Smooth muscle cell (in vitro differentiated cells): Measurements from ENCODE around the gene CBFA2T2. TPM values are rescaled to one million over a fixed set of nuclear protein-coding genes. Genes with fewer than 3 reads are reported as not detected.
"Not testable (repeated sequence)": the region's sequence is repeated elsewhere in the genome, so short reads cannot be mapped to it uniquely, and the experiment has no call there.

Source experiments
- DNase-seq: peaks from one replicate; lab custom pipeline; 2025; ENCODE audit not compliant: unreplicated experiment; lab: John Stamatoyannopoulos, UW
- H2AFZ ChIP-seq: fragments of 200-600 bp; sonication (generic); 2 replicates; pipeline ENCODE4 v1.6.0; 2016; ENCODE audit warnings: antibody characterized with exemption, low read depth, mild to moderate bottlenecking
- H3F3A ChIP-seq: fragments of 200-600 bp; sonication (generic); 2 replicates; pipeline ENCODE4 v1.6.0; 2017; ENCODE audit warnings: antibody characterized with exemption, low read depth
- H3K27ac ChIP-seq: fragments of 200-600 bp; sonication (generic); 2 replicates; pipeline ENCODE4 v1.5.1; 2016; ENCODE audit warnings: low read depth, mild to moderate bottlenecking
- H3K27me3 ChIP-seq: fragments of 200-600 bp; sonication (generic); 2 replicates; pipeline ENCODE4 v1.6.1; 2016; ENCODE audit warnings: low read depth, mild to moderate bottlenecking
- H3K36me3 ChIP-seq: fragments of 200-600 bp; sonication (generic); 2 replicates; pipeline ENCODE4 v1.5.1; 2016; ENCODE audit warnings: low read depth
- H3K4me1 ChIP-seq: fragments of 200-600 bp; sonication (generic); 2 replicates; pipeline ENCODE4 v1.5.1; 2016; ENCODE audit warnings: low read depth
- H3K4me2 ChIP-seq: fragments of 200-600 bp; sonication (generic); 2 replicates; pipeline ENCODE4 v1.6.0; 2016; ENCODE audit warnings: mild to moderate bottlenecking
- H3K4me3 ChIP-seq: fragments of 200-600 bp; sonication (generic); 2 replicates; pipeline ENCODE4 v1.5.1; 2016; ENCODE audit warnings: mild to moderate bottlenecking
- H3K79me2 ChIP-seq: fragments of 200-600 bp; sonication (generic); 2 replicates; pipeline ENCODE4 v1.6.0; 2016; ENCODE audit warnings: low read depth, mild to moderate bottlenecking
- H3K9ac ChIP-seq: fragments of 200-600 bp; sonication (generic); 2 replicates; pipeline ENCODE4 v1.6.0; 2016; ENCODE audit warnings: low read depth
- H3K9me3 ChIP-seq: fragments of 200-600 bp; sonication (generic); replicated peaks from 2 replicates; pipeline ENCODE4 v1.5.1; 2016; ENCODE audit warnings: low read depth
- H4K20me1 ChIP-seq: fragments of 200-600 bp; sonication (generic); 2 replicates; pipeline ENCODE4 v1.6.0; 2016; ENCODE audit warnings: low read depth
- WGBS: methylation state at CpG from one replicate; pipeline ENCODE4 v1.1.7; 2016; ENCODE audit warnings: low lambda C conversion rate; 5-methylcytosine and 5-hydroxymethylcytosine counted together
- polyA plus RNA-seq: library from polyadenylated mRNA; unstranded; fragments of >200 nt; fragmentation: Nextera tagmentation; extraction: Ambion mirVana; gene quantifications from 2 replicates; pipeline ENCODE4 v1.2.1, GENCODE V29; 2016
- total RNA-seq: library from RNA; depleted of rRNA; stranded (reverse); fragments of >200 nt; gene quantifications from 2 replicates; pipeline ENCODE4 v1.2.3, GENCODE V29; 2014
- TF ChIP-seq, protein P1 (sequence below): fragments of 200-600 bp; sonication (generic); IDR thresholded peaks from 2 replicates; pipeline ENCODE4 v1.5.1; 2017; ENCODE audit warnings: borderline replicate concordance, mild to moderate bottlenecking, antibody characterized with exemption; ENCODE audit not compliant: insufficient read depth, poor library complexity, severe bottlenecking

Gene CBFA2T2
- total and polyA plus RNA-seq, 2 experiments from 2014 or later, result 18.2 to 41.6 TPM

DNA sequence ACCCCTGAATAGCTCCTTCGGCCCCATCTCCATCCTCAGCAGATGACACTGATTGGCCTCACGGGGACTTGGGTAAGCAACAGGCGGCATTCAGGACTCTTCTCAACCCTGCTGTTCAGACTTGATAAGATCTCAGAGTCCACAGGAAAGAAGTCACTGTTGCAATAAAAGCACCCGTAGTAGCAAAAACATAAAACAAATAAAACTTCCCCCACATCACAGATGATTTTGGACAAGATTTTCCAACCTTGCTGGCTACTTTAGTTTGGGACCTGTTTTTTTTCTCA, 155.1 kb downstream of the CBFA2T2 start:
- H3K9ac ChIP-seq, result no peak overlapping the region
- WGBS, result 87% methylated on average over 4 of the region's 4 CpGs
- H3F3A ChIP-seq, result peaks cover 4% of the 10 kb centered on the region
- no peaks in the 10 kb centered on the region for H3K27me3 ChIP-seq
- no peak for DNase-seq
- no peak overlapping the region for H3K4me2 ChIP-seq
- H3K9me3 ChIP-seq, result no peaks in the 10 kb centered on the region
- H3K36me3 ChIP-seq, result peaks cover 7% of the 10 kb centered on the region
- TF ChIP-seq, protein P1, sequence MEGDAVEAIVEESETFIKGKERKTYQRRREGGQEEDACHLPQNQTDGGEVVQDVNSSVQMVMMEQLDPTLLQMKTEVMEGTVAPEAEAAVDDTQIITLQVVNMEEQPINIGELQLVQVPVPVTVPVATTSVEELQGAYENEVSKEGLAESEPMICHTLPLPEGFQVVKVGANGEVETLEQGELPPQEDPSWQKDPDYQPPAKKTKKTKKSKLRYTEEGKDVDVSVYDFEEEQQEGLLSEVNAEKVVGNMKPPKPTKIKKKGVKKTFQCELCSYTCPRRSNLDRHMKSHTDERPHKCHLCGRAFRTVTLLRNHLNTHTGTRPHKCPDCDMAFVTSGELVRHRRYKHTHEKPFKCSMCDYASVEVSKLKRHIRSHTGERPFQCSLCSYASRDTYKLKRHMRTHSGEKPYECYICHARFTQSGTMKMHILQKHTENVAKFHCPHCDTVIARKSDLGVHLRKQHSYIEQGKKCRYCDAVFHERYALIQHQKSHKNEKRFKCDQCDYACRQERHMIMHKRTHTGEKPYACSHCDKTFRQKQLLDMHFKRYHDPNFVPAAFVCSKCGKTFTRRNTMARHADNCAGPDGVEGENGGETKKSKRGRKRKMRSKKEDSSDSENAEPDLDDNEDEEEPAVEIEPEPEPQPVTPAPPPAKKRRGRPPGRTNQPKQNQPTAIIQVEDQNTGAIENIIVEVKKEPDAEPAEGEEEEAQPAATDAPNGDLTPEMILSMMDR, result no peak
- no peak overlapping the region for H3K4me3 ChIP-seq
- no peaks in the 10 kb centered on the region for H3K79me2 ChIP-seq
- no peaks in the 10 kb centered on the region for H3K4me1 ChIP-seq
- no peak overlapping the region for H2AFZ ChIP-seq
- peaks cover 20% of the 10 kb centered on the region for H4K20me1 ChIP-seq
- H3K27ac ChIP-seq, result no peak overlapping the region

- no peaks in the 10 kb centered on the region for H3K4me1 ChIP-seq
- peaks cover 20% of the 10 kb centered on the region for H4K20me1 ChIP-seq
- no peaks in the 10 kb centered on the region for H3K79me2 ChIP-seq
- H3K4me2 ChIP-seq, result no peak overlapping the region
- no peak overlapping the region for H3K27ac ChIP-seq
- no peak for DNase-seq
- no peak overlapping the region for H3K4me3 ChIP-seq
- no peak overlapping the region for H3K9ac ChIP-seq
- H3K36me3 ChIP-seq, result peaks cover 4% of the 10 kb centered on the region
- WGBS, result 97% methylated on average over 2 of the region's 2 CpGs
- no peaks in the 10 kb centered on the region for H3K27me3 ChIP-seq
- peaks cover 4% of the 10 kb centered on the region for H3F3A ChIP-seq
- TF ChIP-seq, protein P1, result no peak
- H2AFZ ChIP-seq, result no peak overlapping the region
- no peaks in the 10 kb centered on the region for H3K9me3 ChIP-seq
Measured at GRCh38 chr20:33645396-33645795, 155.5 kb downstream of the CBFA2T2 start.

GRCh38 chr20:33646191-33646590, 156.3 kb downstream of the CBFA2T2 start:
- TF ChIP-seq, protein P1, result no peak
- H4K20me1 ChIP-seq, result peaks cover 20% of the 10 kb centered on the region
- DNase-seq, result no peak
- H3K27me3 ChIP-seq, result no peaks in the 10 kb centered on the region
- H3K9ac ChIP-seq, result no peak overlapping the region
- no peak overlapping the region for H3K27ac ChIP-seq
- peaks cover 4% of the 10 kb centered on the region for H3K36me3 ChIP-seq
- H3K9me3 ChIP-seq, result no peaks in the 10 kb centered on the region
- peaks cover 4% of the 10 kb centered on the region for H3F3A ChIP-seq
- H3K4me3 ChIP-seq, result no peak overlapping the region
- H3K4me1 ChIP-seq, result no peaks in the 10 kb centered on the region
- H3K79me2 ChIP-seq, result no peaks in the 10 kb centered on the region
- H2AFZ ChIP-seq, result no peak overlapping the region
- H3K4me2 ChIP-seq, result no peak overlapping the region
- 95% methylated on average over 5 of the region's 5 CpGs for WGBS

DNA sequence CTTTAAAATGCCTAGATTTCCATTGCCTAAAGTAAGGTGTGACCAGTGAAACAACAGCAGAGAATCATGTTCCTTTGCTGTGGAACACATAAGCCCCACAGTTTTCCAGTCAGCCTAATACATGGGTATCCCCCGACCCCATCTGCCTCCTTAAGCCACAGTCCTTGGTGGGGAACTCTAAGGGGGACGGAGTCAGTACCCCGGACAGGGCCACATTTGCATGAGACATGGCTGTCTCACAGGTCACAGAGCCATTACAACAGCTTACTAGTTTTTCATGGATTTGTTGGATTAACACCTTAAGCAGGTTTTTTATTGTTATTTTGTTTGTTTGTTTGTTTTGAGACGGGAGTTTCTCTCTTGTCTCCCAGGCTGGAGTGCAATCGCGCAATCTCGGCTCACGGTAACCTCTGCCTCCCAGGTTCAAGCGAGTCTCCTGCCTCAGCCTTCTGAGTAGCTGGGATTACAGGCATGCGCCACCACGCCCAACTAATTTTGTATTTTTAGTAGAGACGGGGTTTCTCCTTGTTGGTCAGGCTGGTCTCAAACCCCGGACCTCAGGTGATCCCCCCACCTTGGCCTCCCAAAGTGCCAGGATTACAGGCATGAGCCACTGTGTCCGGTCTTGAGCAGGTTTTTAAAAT, 157.2 kb downstream of the CBFA2T2 start:
- H4K20me1 ChIP-seq, result peaks cover 20% of the 10 kb centered on the region
- H3K27ac ChIP-seq, H3K4me2 ChIP-seq: not testable (repeated sequence)

More for the DNA sequence above, 157.2 kb downstream of the CBFA2T2 start:
- H3K79me2 ChIP-seq, H3K9me3 ChIP-seq, H3K36me3 ChIP-seq, H3F3A ChIP-seq, DNase-seq, H3K4me3 ChIP-seq, H3K9ac ChIP-seq, H3K27me3 ChIP-seq, H2AFZ ChIP-seq, H3K4me1 ChIP-seq: not testable (repeated sequence)
- 89% methylated on average over 14 of the region's 14 CpGs for WGBS
